ENCODE data around the gene IFI35. TPM values are rescaled to one million over a fixed set of nuclear protein-coding genes. Genes with fewer than 3 reads are reported as not detected.
A peak's percentile ranks its signal among the peaks of the same experiment; 100 is the strongest.

The IFI35 gene
- total and polyA plus RNA-seq, 9 donors = 13.0 to 39.7 (median 29.7) TPM

- DNase-seq = peak in 1 of 5 donors; percentile 67
- Histone ChIP-seq H3K36me3 (no peaks in the 10 kb centered on the region), H3K4me1 (ENCODE audit: insufficient read depth) (peaks cover 8% of the 10 kb centered on the region), H3K4me3 (no peak overlapping the region), H3K27me3 (no peaks in the 10 kb centered on the region), H3K9me3 (no peaks in the 10 kb centered on the region), H3K27ac (no peak overlapping the region)
- TF ChIP-seq POLR2A (IDR thresholded peaks at IDR 0.05) = no peak
- no peak for TF ChIP-seq CTCF (IDR thresholded peaks at IDR 0.05)
- intact Hi-C loops (cut with DNase I) = no loop called here
- WGBS, 3 donors = 49 to 58% (median 56%) methylated on average over 12 of the region's 12 CpGs
Observed at GRCh38 chr17:43014020-43014648, 7.5 kb downstream of the IFI35 start.

GRCh38 chr17:43014649-43015542, 8.3 kb downstream of the IFI35 start:
- no peak for DNase-seq
- Histone ChIP-seq H3K36me3 (no peaks in the 10 kb centered on the region), H3K27ac (peak overlapping the region in 1 of 2 donors; percentile 15)

DNA sequence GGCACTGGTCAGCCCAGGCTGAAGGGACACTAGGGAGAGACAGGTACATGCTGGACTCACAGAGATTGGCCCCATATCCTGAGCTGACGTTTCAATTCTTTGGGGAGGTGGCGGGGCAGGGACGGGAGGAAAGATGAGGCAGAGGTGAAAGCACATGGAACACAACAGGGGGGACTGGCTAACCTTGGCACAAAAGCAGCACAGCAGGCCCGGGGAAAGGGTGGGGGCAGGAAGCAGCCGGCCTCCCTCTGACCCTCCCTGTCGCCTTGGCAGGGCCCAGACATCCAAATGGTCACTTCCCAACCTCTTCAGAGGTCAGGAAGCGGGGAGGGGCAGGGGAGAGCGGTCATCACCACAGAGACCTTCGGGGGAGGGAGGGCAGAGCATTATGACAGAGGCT, 9.0 kb downstream of the IFI35 start:
- 35 to 39% (median 35%) methylated on average over 9 of the region's 9 CpGs for WGBS, 3 donors
- H3K27me3 ChIP-seq = no peaks in the 10 kb centered on the region
- no peak overlapping the region for H3K4me3 ChIP-seq
- no peaks in the 10 kb centered on the region for H3K36me3 ChIP-seq
- peak in 2 of 5 donors; percentile 58 to 69 for DNase-seq
- peak overlapping the region in 1 of 2 donors; percentile 15 for H3K27ac ChIP-seq
- H3K9me3 ChIP-seq = no peaks in the 10 kb centered on the region
- TF ChIP-seq EP300 (IDR thresholded peaks at IDR 0.05) (no peak), POLR2A (IDR thresholded peaks at IDR 0.05) (no peak), CTCF (IDR thresholded peaks at IDR 0.05) (no peak)
- intact Hi-C loops (cut with DNase I) = no loop called here
- peaks cover 19% of the 10 kb centered on the region for H3K4me1 ChIP-seq (ENCODE audit: insufficient read depth)

More at GRCh38 chr17:43014649-43015542, 8.3 kb downstream of the IFI35 start:
- no peaks in the 10 kb centered on the region for H3K27me3 ChIP-seq
- 51 to 56% (median 53%) methylated on average over 8 of the region's 8 CpGs for WGBS, 3 donors
- H3K4me1 ChIP-seq (ENCODE audit: insufficient read depth) = peaks cover 13% of the 10 kb centered on the region
- no peaks in the 10 kb centered on the region for H3K9me3 ChIP-seq
- H3K4me3 ChIP-seq = no peak overlapping the region
- no peak for TF ChIP-seq POLR2A (IDR thresholded peaks at IDR 0.05)
- no peak for TF ChIP-seq EP300 (IDR thresholded peaks at IDR 0.05)
- TF ChIP-seq CTCF (IDR thresholded peaks at IDR 0.05) = no peak
- intact Hi-C loops (cut with DNase I) = no loop called here

DNA sequence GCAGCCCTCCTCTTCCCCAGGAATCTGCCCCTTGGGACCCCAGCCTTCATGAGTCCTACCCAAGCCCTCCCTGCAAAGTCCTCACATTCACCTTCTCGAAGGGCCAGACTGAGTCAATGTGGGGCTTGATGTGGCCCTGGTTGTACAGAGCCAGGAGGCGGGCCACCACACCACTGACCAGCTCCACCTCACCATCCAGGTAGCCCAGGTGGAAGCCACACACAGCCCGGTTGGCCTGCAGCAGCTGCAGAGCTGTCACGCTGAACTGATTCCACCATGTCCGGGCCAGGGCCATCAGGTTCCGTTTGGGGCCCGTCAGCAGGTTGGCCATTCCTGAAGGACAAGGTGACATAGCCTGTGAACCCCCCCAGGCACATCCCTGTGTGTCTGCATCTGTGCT, 9.6 kb downstream of the IFI35 start:
- H3K27me3 ChIP-seq = no peaks in the 10 kb centered on the region
- no peaks in the 10 kb centered on the region for H3K9me3 ChIP-seq
- peaks cover 19% of the 10 kb centered on the region for H3K4me1 ChIP-seq (ENCODE audit: insufficient read depth)
- intact Hi-C loops (cut with DNase I) = no loop called here
- 84 to 88% (median 85%) methylated on average over 7 of the region's 7 CpGs for WGBS, 3 donors
- no peak overlapping the region for H3K27ac ChIP-seq
- DNase-seq = no peak
- H3K4me3 ChIP-seq = no peak overlapping the region
- no peaks in the 10 kb centered on the region for H3K36me3 ChIP-seq
- TF ChIP-seq POLR2A (IDR thresholded peaks at IDR 0.05) = no peak
- TF ChIP-seq CTCF (IDR thresholded peaks at IDR 0.05) = no peak
- TF ChIP-seq EP300 (IDR thresholded peaks at IDR 0.05) = no peak
